HEK293 (cell line): ENCODE data around the gene PEX14.

Source experiments
- CTCF ChIA-PET: fragments of 350-600 bp; formaldehyde crosslinking; extraction: SDS; loops from one replicate; lab custom pipeline; 2021; ENCODE audit warnings: antibody characterized with exemption; lab: Yijun Ruan, JAX
- POLR2A ChIA-PET: fragments of 300-600 bp; formaldehyde crosslinking; extraction: SDS; loops from one replicate; lab custom pipeline; 2020; ENCODE audit warnings: antibody characterized with exemption, inconsistent platforms; lab: Yijun Ruan, JAX
- H3K27ac ChIP-seq: fragments of 200-500 bp; sonication (Bioruptor generic); 2 replicates; pipeline ENCODE4 v1.5.1; 2014; ENCODE audit warnings: low read depth, low read length, control low read depth, inconsistent platforms; ENCODE audit errors: extremely low read depth
- H3K36me3 ChIP-seq, 2 experiments: fragments of 200-500 bp in 1 of 2; sonication (Bioruptor generic) in 1 of 2; 1 replicate in 1 of 2; 2 replicates in 1 of 2; pipeline ENCODE4 v1.5.1; 2014 to 2017; ENCODE audit warnings: inconsistent platforms in 2 of 2, low read length in 2 of 2; ENCODE audit not compliant: control insufficient read depth in 2 of 2, insufficient read depth in 1 of 2
- H3K4me1 ChIP-seq: fragments of 200-500 bp; sonication (Bioruptor generic); 2 replicates; pipeline ENCODE4 v1.5.1; 2014; ENCODE audit warnings: mild to moderate bottlenecking, low read length, inconsistent platforms; ENCODE audit not compliant: control insufficient read depth, insufficient read depth
- H3K4me3 ChIP-seq: 2 replicates; pipeline ENCODE4 v1.5.1; 2011; ENCODE audit warnings: low read depth, mild to moderate bottlenecking, control low read depth, low read length, moderate library complexity
- H3K9me3 ChIP-seq: fragments of 200-500 bp; sonication (Bioruptor generic); 2 replicates; pipeline ENCODE4 v1.5.1; 2014; ENCODE audit warnings: low read depth, low read length, inconsistent platforms; ENCODE audit not compliant: control insufficient read depth, insufficient read depth
- GLI4 ChIP-seq: fragments of 450-650 bp; formaldehyde crosslinking; IDR thresholded peaks from 2 replicates; pipeline ENCODE4 v1.5.1; 2016; ENCODE audit warnings: missing biosample characterization, missing genetic modification characterization
- YY1 ChIP-seq: fragments of 450-650 bp; formaldehyde crosslinking; IDR thresholded peaks from 2 replicates; pipeline ENCODE4 v1.5.1; 2018; ENCODE audit warnings: missing biosample characterization, missing genetic modification characterization
- ZBTB20 ChIP-seq: fragments of 450-650 bp; formaldehyde crosslinking; IDR thresholded peaks from 2 replicates; pipeline ENCODE4 v1.5.1; 2016; ENCODE audit warnings: missing biosample characterization, missing genetic modification characterization
- ZEB2 ChIP-seq: fragments of 450-650 bp; formaldehyde crosslinking; IDR thresholded peaks from 2 replicates; pipeline ENCODE4 v1.5.1; 2016; ENCODE audit warnings: missing biosample characterization, missing genetic modification characterization
- ZNF10 ChIP-seq: fragments of 450-650 bp; formaldehyde crosslinking; IDR thresholded peaks from 2 replicates; pipeline ENCODE4 v1.5.1; 2017; ENCODE audit warnings: missing biosample characterization, missing genetic modification characterization
- ZNF121 ChIP-seq: fragments of 450-650 bp; formaldehyde crosslinking; IDR thresholded peaks from 2 replicates; pipeline ENCODE4 v1.5.1; 2016; ENCODE audit warnings: missing biosample characterization, missing genetic modification characterization
- ZNF19 ChIP-seq: fragments of 450-650 bp; formaldehyde crosslinking; IDR thresholded peaks from 2 replicates; pipeline ENCODE4; 2016; ENCODE audit warnings: missing biosample characterization, missing genetic modification characterization, low read depth
- ZNF214 ChIP-seq: fragments of 450-650 bp; formaldehyde crosslinking; IDR thresholded peaks from 2 replicates; pipeline ENCODE4 v1.5.1; 2017; ENCODE audit warnings: missing biosample characterization, mild to moderate bottlenecking, missing genetic modification characterization, borderline replicate concordance
- ZNF239 ChIP-seq: fragments of 450-650 bp; formaldehyde crosslinking; IDR thresholded peaks from 2 replicates; pipeline ENCODE4 v1.5.1; 2016; ENCODE audit warnings: missing biosample characterization, missing genetic modification characterization
- ZNF626 ChIP-seq: fragments of 450-650 bp; sonication (Bioruptor Pico); formaldehyde crosslinking; IDR thresholded peaks from 2 replicates; pipeline ENCODE4 v1.5.1; 2018; ENCODE audit warnings: missing biosample characterization, missing genetic modification characterization, inconsistent platforms
- ZNF660 ChIP-seq: fragments of 450-650 bp; IDR thresholded peaks from 2 replicates; pipeline ENCODE4 v1.5.1; 2018; ENCODE audit warnings: missing biosample characterization, mild to moderate bottlenecking, missing genetic modification characterization
- ZNF677 ChIP-seq: fragments of 450-650 bp; IDR thresholded peaks from 2 replicates; pipeline ENCODE4 v1.5.0; 2018; ENCODE audit warnings: missing biosample characterization, mild to moderate bottlenecking, missing genetic modification characterization, moderate library complexity
- ZNF792 ChIP-seq: fragments of 450-650 bp; formaldehyde crosslinking; IDR thresholded peaks from 2 replicates; pipeline ENCODE4 v1.5.1; 2016; ENCODE audit warnings: missing biosample characterization, missing genetic modification characterization
- TF ChIP-seq, protein P1 (sequence below): fragments of 450-650 bp; formaldehyde crosslinking; IDR thresholded peaks from 2 replicates; pipeline ENCODE4 v1.5.1; 2016; ENCODE audit warnings: missing biosample characterization, missing genetic modification characterization, borderline replicate concordance
- TF ChIP-seq, protein P2 (sequence below): fragments of 450-650 bp; formaldehyde crosslinking; IDR thresholded peaks from 2 replicates; pipeline ENCODE4 v1.5.1; 2016; ENCODE audit warnings: missing biosample characterization, missing genetic modification characterization
- TF ChIP-seq, protein P3 (sequence below): fragments of 450-650 bp; formaldehyde crosslinking; IDR thresholded peaks from 2 replicates; pipeline ENCODE4 v1.5.1; 2017; ENCODE audit warnings: missing biosample characterization, mild to moderate bottlenecking, missing genetic modification characterization, moderate library complexity
- TF ChIP-seq, protein P4 (sequence below): fragments of 450-650 bp; formaldehyde crosslinking; IDR thresholded peaks from 2 replicates; pipeline ENCODE4 v1.5.1; 2016; ENCODE audit warnings: missing biosample characterization, missing genetic modification characterization

Gene PEX14

DNA sequence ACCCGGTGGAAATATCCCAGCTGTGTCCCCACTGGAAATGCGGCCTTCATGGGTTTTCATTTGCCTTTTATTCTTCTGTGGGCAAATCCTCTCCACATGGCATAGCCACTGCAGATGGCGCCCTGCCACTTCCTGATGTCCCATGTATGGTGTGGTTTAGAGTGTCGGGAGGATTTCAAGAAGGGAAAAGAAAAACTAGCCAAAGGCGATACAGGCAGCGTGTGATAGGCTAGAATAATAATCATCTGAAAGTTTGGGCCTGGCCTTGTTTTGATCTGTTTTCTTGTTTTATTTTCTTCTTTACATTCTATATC, 123.6 kb downstream of the PEX14 start:
- Histone ChIP-seq H3K27ac (no peak overlapping the region), H3K9me3 (no peaks in the 10 kb centered on the region), H3K4me3 (no peak overlapping the region), H3K4me1 (no peaks in the 10 kb centered on the region), H3K36me3 (peaks cover 0 to 13% of the 10 kb centered on the region in 2 experiments; a peak in 1 of 3 replicates)
- ChIA-PET POLR2A (no interaction called here), CTCF (no interaction called here)
- TF ChIP-seq ZNF792: no peak
- TF ChIP-seq ZEB2 (tag by site-specific recombination): no peak
- TF ChIP-seq ZNF214 (tag by site-specific recombination): no peak
- TF ChIP-seq ZNF239 (tag by site-specific recombination): no peak
- TF ChIP-seq, protein P1, sequence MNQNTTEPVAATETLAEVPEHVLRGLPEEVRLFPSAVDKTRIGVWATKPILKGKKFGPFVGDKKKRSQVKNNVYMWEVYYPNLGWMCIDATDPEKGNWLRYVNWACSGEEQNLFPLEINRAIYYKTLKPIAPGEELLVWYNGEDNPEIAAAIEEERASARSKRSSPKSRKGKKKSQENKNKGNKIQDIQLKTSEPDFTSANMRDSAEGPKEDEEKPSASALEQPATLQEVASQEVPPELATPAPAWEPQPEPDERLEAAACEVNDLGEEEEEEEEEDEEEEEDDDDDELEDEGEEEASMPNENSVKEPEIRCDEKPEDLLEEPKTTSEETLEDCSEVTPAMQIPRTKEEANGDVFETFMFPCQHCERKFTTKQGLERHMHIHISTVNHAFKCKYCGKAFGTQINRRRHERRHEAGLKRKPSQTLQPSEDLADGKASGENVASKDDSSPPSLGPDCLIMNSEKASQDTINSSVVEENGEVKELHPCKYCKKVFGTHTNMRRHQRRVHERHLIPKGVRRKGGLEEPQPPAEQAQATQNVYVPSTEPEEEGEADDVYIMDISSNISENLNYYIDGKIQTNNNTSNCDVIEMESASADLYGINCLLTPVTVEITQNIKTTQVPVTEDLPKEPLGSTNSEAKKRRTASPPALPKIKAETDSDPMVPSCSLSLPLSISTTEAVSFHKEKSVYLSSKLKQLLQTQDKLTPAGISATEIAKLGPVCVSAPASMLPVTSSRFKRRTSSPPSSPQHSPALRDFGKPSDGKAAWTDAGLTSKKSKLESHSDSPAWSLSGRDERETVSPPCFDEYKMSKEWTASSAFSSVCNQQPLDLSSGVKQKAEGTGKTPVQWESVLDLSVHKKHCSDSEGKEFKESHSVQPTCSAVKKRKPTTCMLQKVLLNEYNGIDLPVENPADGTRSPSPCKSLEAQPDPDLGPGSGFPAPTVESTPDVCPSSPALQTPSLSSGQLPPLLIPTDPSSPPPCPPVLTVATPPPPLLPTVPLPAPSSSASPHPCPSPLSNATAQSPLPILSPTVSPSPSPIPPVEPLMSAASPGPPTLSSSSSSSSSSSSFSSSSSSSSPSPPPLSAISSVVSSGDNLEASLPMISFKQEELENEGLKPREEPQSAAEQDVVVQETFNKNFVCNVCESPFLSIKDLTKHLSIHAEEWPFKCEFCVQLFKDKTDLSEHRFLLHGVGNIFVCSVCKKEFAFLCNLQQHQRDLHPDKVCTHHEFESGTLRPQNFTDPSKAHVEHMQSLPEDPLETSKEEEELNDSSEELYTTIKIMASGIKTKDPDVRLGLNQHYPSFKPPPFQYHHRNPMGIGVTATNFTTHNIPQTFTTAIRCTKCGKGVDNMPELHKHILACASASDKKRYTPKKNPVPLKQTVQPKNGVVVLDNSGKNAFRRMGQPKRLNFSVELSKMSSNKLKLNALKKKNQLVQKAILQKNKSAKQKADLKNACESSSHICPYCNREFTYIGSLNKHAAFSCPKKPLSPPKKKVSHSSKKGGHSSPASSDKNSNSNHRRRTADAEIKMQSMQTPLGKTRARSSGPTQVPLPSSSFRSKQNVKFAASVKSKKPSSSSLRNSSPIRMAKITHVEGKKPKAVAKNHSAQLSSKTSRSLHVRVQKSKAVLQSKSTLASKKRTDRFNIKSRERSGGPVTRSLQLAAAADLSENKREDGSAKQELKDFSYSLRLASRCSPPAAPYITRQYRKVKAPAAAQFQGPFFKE (tag by site-specific recombination): no peak
- no peak for TF ChIP-seq ZNF10 (tag by site-specific recombination)
- no peak for TF ChIP-seq ZNF121 (tag by site-specific recombination)
- no peak for TF ChIP-seq ZNF677 (tag by site-specific recombination)
- no peak for TF ChIP-seq ZNF660 (tag by site-specific recombination)
- no peak for TF ChIP-seq GLI4 (tag by site-specific recombination)
- no peak for TF ChIP-seq ZNF19 (tag by site-specific recombination)
- TF ChIP-seq YY1 (tag by site-specific recombination): no peak
- TF ChIP-seq ZNF626 (tag by site-specific recombination): no peak
- TF ChIP-seq, protein P2, sequence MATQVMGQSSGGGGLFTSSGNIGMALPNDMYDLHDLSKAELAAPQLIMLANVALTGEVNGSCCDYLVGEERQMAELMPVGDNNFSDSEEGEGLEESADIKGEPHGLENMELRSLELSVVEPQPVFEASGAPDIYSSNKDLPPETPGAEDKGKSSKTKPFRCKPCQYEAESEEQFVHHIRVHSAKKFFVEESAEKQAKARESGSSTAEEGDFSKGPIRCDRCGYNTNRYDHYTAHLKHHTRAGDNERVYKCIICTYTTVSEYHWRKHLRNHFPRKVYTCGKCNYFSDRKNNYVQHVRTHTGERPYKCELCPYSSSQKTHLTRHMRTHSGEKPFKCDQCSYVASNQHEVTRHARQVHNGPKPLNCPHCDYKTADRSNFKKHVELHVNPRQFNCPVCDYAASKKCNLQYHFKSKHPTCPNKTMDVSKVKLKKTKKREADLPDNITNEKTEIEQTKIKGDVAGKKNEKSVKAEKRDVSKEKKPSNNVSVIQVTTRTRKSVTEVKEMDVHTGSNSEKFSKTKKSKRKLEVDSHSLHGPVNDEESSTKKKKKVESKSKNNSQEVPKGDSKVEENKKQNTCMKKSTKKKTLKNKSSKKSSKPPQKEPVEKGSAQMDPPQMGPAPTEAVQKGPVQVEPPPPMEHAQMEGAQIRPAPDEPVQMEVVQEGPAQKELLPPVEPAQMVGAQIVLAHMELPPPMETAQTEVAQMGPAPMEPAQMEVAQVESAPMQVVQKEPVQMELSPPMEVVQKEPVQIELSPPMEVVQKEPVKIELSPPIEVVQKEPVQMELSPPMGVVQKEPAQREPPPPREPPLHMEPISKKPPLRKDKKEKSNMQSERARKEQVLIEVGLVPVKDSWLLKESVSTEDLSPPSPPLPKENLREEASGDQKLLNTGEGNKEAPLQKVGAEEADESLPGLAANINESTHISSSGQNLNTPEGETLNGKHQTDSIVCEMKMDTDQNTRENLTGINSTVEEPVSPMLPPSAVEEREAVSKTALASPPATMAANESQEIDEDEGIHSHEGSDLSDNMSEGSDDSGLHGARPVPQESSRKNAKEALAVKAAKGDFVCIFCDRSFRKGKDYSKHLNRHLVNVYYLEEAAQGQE (tag by site-specific recombination): no peak
- TF ChIP-seq ZBTB20 (tag by site-specific recombination): no peak
- TF ChIP-seq, protein P3, sequence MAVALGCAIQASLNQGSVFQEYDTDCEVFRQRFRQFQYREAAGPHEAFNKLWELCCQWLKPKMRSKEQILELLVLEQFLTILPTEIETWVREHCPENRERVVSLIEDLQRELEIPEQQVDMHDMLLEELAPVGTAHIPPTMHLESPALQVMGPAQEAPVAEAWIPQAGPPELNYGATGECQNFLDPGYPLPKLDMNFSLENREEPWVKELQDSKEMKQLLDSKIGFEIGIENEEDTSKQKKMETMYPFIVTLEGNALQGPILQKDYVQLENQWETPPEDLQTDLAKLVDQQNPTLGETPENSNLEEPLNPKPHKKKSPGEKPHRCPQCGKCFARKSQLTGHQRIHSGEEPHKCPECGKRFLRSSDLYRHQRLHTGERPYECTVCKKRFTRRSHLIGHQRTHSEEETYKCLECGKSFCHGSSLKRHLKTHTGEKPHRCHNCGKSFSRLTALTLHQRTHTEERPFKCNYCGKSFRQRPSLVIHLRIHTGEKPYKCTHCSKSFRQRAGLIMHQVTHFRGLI: no peak
- TF ChIP-seq, protein P4, sequence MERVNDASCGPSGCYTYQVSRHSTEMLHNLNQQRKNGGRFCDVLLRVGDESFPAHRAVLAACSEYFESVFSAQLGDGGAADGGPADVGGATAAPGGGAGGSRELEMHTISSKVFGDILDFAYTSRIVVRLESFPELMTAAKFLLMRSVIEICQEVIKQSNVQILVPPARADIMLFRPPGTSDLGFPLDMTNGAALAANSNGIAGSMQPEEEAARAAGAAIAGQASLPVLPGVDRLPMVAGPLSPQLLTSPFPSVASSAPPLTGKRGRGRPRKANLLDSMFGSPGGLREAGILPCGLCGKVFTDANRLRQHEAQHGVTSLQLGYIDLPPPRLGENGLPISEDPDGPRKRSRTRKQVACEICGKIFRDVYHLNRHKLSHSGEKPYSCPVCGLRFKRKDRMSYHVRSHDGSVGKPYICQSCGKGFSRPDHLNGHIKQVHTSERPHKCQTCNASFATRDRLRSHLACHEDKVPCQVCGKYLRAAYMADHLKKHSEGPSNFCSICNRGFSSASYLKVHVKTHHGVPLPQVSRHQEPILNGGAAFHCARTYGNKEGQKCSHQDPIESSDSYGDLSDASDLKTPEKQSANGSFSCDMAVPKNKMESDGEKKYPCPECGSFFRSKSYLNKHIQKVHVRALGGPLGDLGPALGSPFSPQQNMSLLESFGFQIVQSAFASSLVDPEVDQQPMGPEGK (tag by site-specific recombination): no peak
